HCT116 (cell line): ENCODE results near the gene GALNT14. TPM values are rescaled to one million over a fixed set of nuclear protein-coding genes. Genes with fewer than 3 reads are reported as not detected.

ENCODE experiments used
- ATAC-seq: fragments of 200-7000 bp; cut with Tn5 transposase; 2 replicates; pipeline ENCODE4 v1.9.1; 2020; ENCODE audit warnings: mild to moderate bottlenecking, moderate library complexity
- BruUV-seq: library from RNA; stranded (reverse); fragments of 400-500 nt; replicated peaks from 2 replicates; lab custom pipeline; 2021; lab: Mats Ljungman, UMichigan
- CTCF ChIA-PET: fragments of 300-600 bp; sonication (Branson Sonifier 250); formaldehyde crosslinking; loops from one replicate; lab custom pipeline; 2021; ENCODE audit warnings: antibody characterized with exemption; lab: Charles Lee
- POLR2A ChIA-PET: fragments of 300-600, 350-600 bp; sonication (Branson Sonifier 250); formaldehyde crosslinking; loops from one replicate; lab custom pipeline; 2021; ENCODE audit warnings: antibody characterized with exemption; lab: Charles Lee
- RAD21 ChIA-PET, 2 experiments: fragments of 300-600 bp; sonication (Branson Sonifier 250); formaldehyde crosslinking; loops; one replicate each; lab custom pipeline; 2023; ENCODE audit warnings: low total read pairs in 2 of 2; ENCODE audit not compliant: uncharacterized antibody in 2 of 2, unreplicated experiment in 2 of 2, low non-redundant PET in 1 of 2; lab: Charles Lee
- DNase-seq: peaks from one replicate; pipeline ENCODE4 v3.0.0-alpha.2; 2010; ENCODE audit warnings: low read depth, low spot score
- H2AFZ ChIP-seq: fragments of 200-600 bp; shearing (Covaris generic), sonication (generic); 2 replicates; pipeline ENCODE4 v1.6.1; 2017; ENCODE audit warnings: low read depth, mixed run types, mixed read lengths, antibody characterized with exemption, low read length; ENCODE audit not compliant: poor library complexity, severe bottlenecking
- H3K27ac ChIP-seq: 2 replicates; pipeline ENCODE4 v1.5.1; 2012; ENCODE audit warnings: low read depth, low read length
- H3K27me3 ChIP-seq: fragments of 200-600 bp; sonication (generic); 2 replicates; pipeline ENCODE4 v1.6.1; 2016; ENCODE audit warnings: mixed run types, low read length, mixed read lengths; ENCODE audit not compliant: insufficient read depth
- H3K36me3 ChIP-seq, 2 experiments: fragments of 200-500 bp in 1 of 2; fragments of 200-600 bp in 1 of 2; sonication (Bioruptor generic) in 1 of 2; sonication (generic) in 1 of 2; 2 replicates each; pipeline versions ENCODE4 v1.5.1 to v1.6.1; 2014 to 2016; ENCODE audit warnings: low read length in 2 of 2, inconsistent platforms in 1 of 2, mixed read lengths in 1 of 2, mixed run types in 1 of 2; ENCODE audit not compliant: insufficient read depth in 2 of 2, control insufficient read depth in 1 of 2
- H3K4me1 ChIP-seq, 2 experiments: fragments of 200-600 bp in 1 of 2; sonication (generic) in 1 of 2; 2 replicates each; pipeline versions ENCODE4 v1.5.1 to v1.6.1; 2012 to 2017; ENCODE audit warnings: low read length in 2 of 2, inconsistent platforms in 1 of 2, mild to moderate bottlenecking in 1 of 2, mixed read lengths in 1 of 2, mixed run types in 1 of 2, moderate library complexity in 1 of 2; ENCODE audit not compliant: insufficient read depth in 2 of 2, control insufficient read depth in 1 of 2
- H3K4me2 ChIP-seq: fragments of 200-600 bp; sonication (generic); 2 replicates; pipeline ENCODE4 v1.6.1; 2017; ENCODE audit warnings: mixed run types, low read length, mixed read lengths
- H3K4me3 ChIP-seq, 2 experiments: fragments of 200-600 bp in 1 of 2; sonication (generic) in 1 of 2; replicated peaks in 1 of 2; 2 replicates each; pipeline ENCODE4 v1.5.1; 2011 to 2016; ENCODE audit warnings: low read length in 2 of 2, control low read depth in 1 of 2, low read depth in 1 of 2, mild to moderate bottlenecking in 1 of 2, mixed read lengths in 1 of 2, mixed run types in 1 of 2
- H3K79me2 ChIP-seq: fragments of 200-600 bp; sonication (generic); 2 replicates; pipeline ENCODE4 v1.6.1; 2017; ENCODE audit warnings: mild to moderate bottlenecking, mixed run types, low read length, moderate library complexity, mixed read lengths; ENCODE audit not compliant: insufficient read depth
- H3K9ac ChIP-seq: fragments of 200-600 bp; sonication (generic); 2 replicates; pipeline ENCODE4 v1.6.1; 2016; ENCODE audit warnings: low read length, mixed read lengths
- H3K9me2 ChIP-seq: fragments of 200-600 bp; sonication (generic), shearing (Covaris generic); 2 replicates; pipeline ENCODE4 v1.6.1; 2017; ENCODE audit warnings: mixed run types, mild to moderate bottlenecking, moderate library complexity; ENCODE audit not compliant: insufficient read depth
- H3K9me3 ChIP-seq, 2 experiments: fragments of 200-500 bp in 1 of 2; fragments of 200-600 bp in 1 of 2; sonication (Bioruptor generic) in 1 of 2; sonication (generic) in 1 of 2; 2 replicates each; pipeline ENCODE4 v1.6.1; 2014 to 2017; ENCODE audit warnings: low read length in 2 of 2, mixed read lengths in 2 of 2, inconsistent platforms in 1 of 2, low read depth in 1 of 2, mild to moderate bottlenecking in 1 of 2, mixed run types in 1 of 2, moderate library complexity in 1 of 2; ENCODE audit not compliant: control insufficient read depth in 1 of 2, insufficient read depth in 1 of 2
- H4K20me1 ChIP-seq: fragments of 200-600 bp; sonication (generic), shearing (Covaris generic); 2 replicates; pipeline ENCODE4 v1.6.1; 2017; ENCODE audit warnings: mixed run types, mild to moderate bottlenecking, moderate library complexity; ENCODE audit not compliant: insufficient read depth
- ATF3 ChIP-seq: IDR thresholded peaks from 2 replicates; pipeline ENCODE4 v1.6.1; 2012
- CEBPB ChIP-seq: IDR thresholded peaks from 2 replicates; pipeline ENCODE4 v1.6.1; 2012; ENCODE audit warnings: low read depth
- EGR1 ChIP-seq: IDR thresholded peaks from 2 replicates; pipeline ENCODE4 v1.6.1; 2012; ENCODE audit warnings: low read depth
- ELF1 ChIP-seq: IDR thresholded peaks from 2 replicates; pipeline ENCODE4 v1.6.1; 2012; ENCODE audit warnings: low read depth, borderline replicate concordance
- EZH2phosphoT487 ChIP-seq: fragments of 200-600 bp; IDR thresholded peaks from 2 replicates; pipeline ENCODE4 v1.6.1; 2018; ENCODE audit warnings: antibody characterized with exemption, borderline replicate concordance
- FOSL1 ChIP-seq: IDR thresholded peaks from 2 replicates; pipeline ENCODE4 v1.6.1; 2012; ENCODE audit warnings: low read depth
- intact Hi-C: fragments of 100-400 bp; cut with micrococcal nuclease; formaldehyde crosslinking; loops from 2 replicates; pipeline ENCODE4 v1.10.0; 2022
- total RNA-seq: library from RNA; stranded (reverse); gene quantifications from one replicate; pipeline ENCODE4 v1.2.1, GENCODE V29; 2021; ENCODE audit not compliant: unreplicated experiment
- TF ChIP-seq, protein P1 (sequence below), 3 experiments: fragments of 200-600 bp in 1 of 3; sonication (generic) in 1 of 3; IDR thresholded peaks in 2 of 3; conservative IDR thresholded peaks in 1 of 3; 2 replicates each; pipeline ENCODE4 v1.5.1; 2012 to 2017; ENCODE audit warnings: low read depth in 2 of 3, low read length in 2 of 3, antibody characterized with exemption in 1 of 3, borderline replicate concordance in 1 of 3, control low read depth in 1 of 3, mild to moderate bottlenecking in 1 of 3, mixed read lengths in 1 of 3, mixed run types in 1 of 3, moderate library complexity in 1 of 3; ENCODE audit not compliant: insufficient read depth in 1 of 3
- TF ChIP-seq, protein P2 (sequence below): IDR thresholded peaks from 2 replicates; pipeline ENCODE4 v1.6.1; 2011; ENCODE audit warnings: mild to moderate bottlenecking, low read length, moderate library complexity; ENCODE audit not compliant: insufficient replicate concordance; ENCODE audit errors: extremely low read depth

The GALNT14 gene
- total RNA-seq, 1 experiment from 2014 or later: 11.2 TPM

GRCh38 chr2:31083234-31083993 lies 54.8 kb downstream of the GALNT14 start:
- Histone ChIP-seq H4K20me1 (no peaks in the 10 kb centered on the region), H3K36me3 (no peaks in the 10 kb centered on the region), H3K9me2 (no peaks in the 10 kb centered on the region), H3K9ac (no peak overlapping the region), H3K79me2 (no peaks in the 10 kb centered on the region), H2AFZ (no peak overlapping the region), H3K27ac (no peak overlapping the region), H3K27me3 (0 out of 2 replicates have a peak, but pooled peaks cover 11% of the 10 kb centered on the region), H3K4me2 (no peak overlapping the region), H3K4me3 (no peak overlapping the region), H3K4me1 (no peaks in the 10 kb centered on the region), H3K9me3 (no peaks in the 10 kb centered on the region)
- intact Hi-C loops: no loop called here
- ATAC-seq (no peak), DNase-seq (no peak)
- no TSS peak for BruUV-seq
- CTCF ChIA-PET: no interaction called here
- TF ChIP-seq ATF3: no peak
- TF ChIP-seq EZH2phosphoT487: no peak
- TF ChIP-seq FOSL1: no peak
- TF ChIP-seq, protein P1, sequence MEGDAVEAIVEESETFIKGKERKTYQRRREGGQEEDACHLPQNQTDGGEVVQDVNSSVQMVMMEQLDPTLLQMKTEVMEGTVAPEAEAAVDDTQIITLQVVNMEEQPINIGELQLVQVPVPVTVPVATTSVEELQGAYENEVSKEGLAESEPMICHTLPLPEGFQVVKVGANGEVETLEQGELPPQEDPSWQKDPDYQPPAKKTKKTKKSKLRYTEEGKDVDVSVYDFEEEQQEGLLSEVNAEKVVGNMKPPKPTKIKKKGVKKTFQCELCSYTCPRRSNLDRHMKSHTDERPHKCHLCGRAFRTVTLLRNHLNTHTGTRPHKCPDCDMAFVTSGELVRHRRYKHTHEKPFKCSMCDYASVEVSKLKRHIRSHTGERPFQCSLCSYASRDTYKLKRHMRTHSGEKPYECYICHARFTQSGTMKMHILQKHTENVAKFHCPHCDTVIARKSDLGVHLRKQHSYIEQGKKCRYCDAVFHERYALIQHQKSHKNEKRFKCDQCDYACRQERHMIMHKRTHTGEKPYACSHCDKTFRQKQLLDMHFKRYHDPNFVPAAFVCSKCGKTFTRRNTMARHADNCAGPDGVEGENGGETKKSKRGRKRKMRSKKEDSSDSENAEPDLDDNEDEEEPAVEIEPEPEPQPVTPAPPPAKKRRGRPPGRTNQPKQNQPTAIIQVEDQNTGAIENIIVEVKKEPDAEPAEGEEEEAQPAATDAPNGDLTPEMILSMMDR (IDR thresholded peaks at IDR 0.05 in 2 of 3, conservative IDR thresholded peaks at IDR 0.05 in 1 of 3; ENCODE audit: borderline replicate concordance in 1 of 3, insufficient read depth in 1 of 3, low read depth in 2 of 3, low read length in 2 of 3): no peak
- no peak for TF ChIP-seq EGR1
- no peak for TF ChIP-seq CEBPB
- TF ChIP-seq, protein P2, sequence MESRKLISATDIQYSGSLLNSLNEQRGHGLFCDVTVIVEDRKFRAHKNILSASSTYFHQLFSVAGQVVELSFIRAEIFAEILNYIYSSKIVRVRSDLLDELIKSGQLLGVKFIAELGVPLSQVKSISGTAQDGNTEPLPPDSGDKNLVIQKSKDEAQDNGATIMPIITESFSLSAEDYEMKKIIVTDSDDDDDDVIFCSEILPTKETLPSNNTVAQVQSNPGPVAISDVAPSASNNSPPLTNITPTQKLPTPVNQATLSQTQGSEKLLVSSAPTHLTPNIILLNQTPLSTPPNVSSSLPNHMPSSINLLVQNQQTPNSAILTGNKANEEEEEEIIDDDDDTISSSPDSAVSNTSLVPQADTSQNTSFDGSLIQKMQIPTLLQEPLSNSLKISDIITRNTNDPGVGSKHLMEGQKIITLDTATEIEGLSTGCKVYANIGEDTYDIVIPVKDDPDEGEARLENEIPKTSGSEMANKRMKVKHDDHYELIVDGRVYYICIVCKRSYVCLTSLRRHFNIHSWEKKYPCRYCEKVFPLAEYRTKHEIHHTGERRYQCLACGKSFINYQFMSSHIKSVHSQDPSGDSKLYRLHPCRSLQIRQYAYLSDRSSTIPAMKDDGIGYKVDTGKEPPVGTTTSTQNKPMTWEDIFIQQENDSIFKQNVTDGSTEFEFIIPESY: no peak
- no peak for TF ChIP-seq ELF1
- POLR2A ChIA-PET: no interaction called here
- RAD21 ChIA-PET: no interaction called here
